Peyer's patch (tissue), 4 donors: ENCODE measurements around the gene SLC39A8. TPM values are rescaled to one million over a fixed set of nuclear protein-coding genes. Genes with fewer than 3 reads are reported as not detected.

ENCODE experiments used
- DNase-seq, 3 donors: peaks; one replicate each; pipeline ENCODE4 v3.0.0-alpha.2; 2017 to 2019
- H3K27ac ChIP-seq, 4 donors: fragments of 200-600 bp; sonication (generic); one replicate each; pipeline ENCODE4 v1.5.1; 2016 to 2019
- H3K27me3 ChIP-seq, 2 donors: fragments of 200-600 bp; sonication (generic); one replicate each; pipeline ENCODE4 v1.5.1; 2019
- H3K36me3 ChIP-seq, 3 donors: fragments of 200-600 bp; sonication (generic); one replicate each; pipeline ENCODE4 v1.5.1; 2016 to 2019
- H3K4me1 ChIP-seq, 4 donors: fragments of 200-600 bp; sonication (generic); one replicate each; pipeline ENCODE4 v1.5.1; 2016 to 2019
- H3K4me3 ChIP-seq, 4 donors: fragments of 200-600 bp; sonication (generic); 1 replicate in 3 of 4; 2 replicates in 1 of 4; pipeline ENCODE4 v1.5.1; 2016 to 2019; ENCODE audit warnings: mild to moderate bottlenecking in 1 of 4
- H3K9me3 ChIP-seq, 4 donors: fragments of 200-600 bp; sonication (generic); one replicate each; pipeline ENCODE4 v1.5.1; 2016 to 2019; ENCODE audit warnings: mild to moderate bottlenecking in 1 of 4
- CTCF ChIP-seq, 6 experiments: fragments of 450-650 bp in 4 of 6; fragments of 200-600 bp in 2 of 6; sonication (generic) in 1 of 6; IDR thresholded peaks; one replicate each; pipeline ENCODE4 v1.5.1; 2017 to 2019; ENCODE audit warnings: antibody characterized with exemption in 6 of 6, mild to moderate bottlenecking in 3 of 6, moderate library complexity in 1 of 6
- POLR2A ChIP-seq, 2 donors: fragments of 450-650 bp; IDR thresholded peaks; one replicate each; pipeline ENCODE4 v1.5.1; 2017; ENCODE audit warnings: antibody characterized with exemption in 2 of 2, mild to moderate bottlenecking in 2 of 2, moderate library complexity in 2 of 2
- total RNA-seq, 4 donors: library from RNA; depleted of rRNA; stranded (reverse); fragments of >200 nt; gene quantifications; one replicate each; pipeline ENCODE4 v1.1.0, GENCODE V29; 2016

The SLC39A8 gene
- total RNA-seq, 4 donors from 2014 or later: 9.1 to 12.1 (median 9.5) TPM

- Histone ChIP-seq H3K27ac (no peak overlapping the region), H3K9me3 (no peaks in the 10 kb centered on the region), H3K27me3 (no peaks in the 10 kb centered on the region), H3K36me3 (no peaks in the 10 kb centered on the region), H3K4me1 (no peaks in the 10 kb centered on the region), H3K4me3 (no peak overlapping the region)
- DNase-seq: no peak
- no peak for TF ChIP-seq CTCF (IDR thresholded peaks at IDR 0.05)
- no peak for TF ChIP-seq POLR2A (IDR thresholded peaks at IDR 0.05)
Measured at GRCh38 chr4:102339018-102339417, 6.3 kb downstream of the SLC39A8 start.

GRCh38 chr4:102338405-102338804, 6.9 kb downstream of the SLC39A8 start:
- TF ChIP-seq POLR2A (IDR thresholded peaks at IDR 0.05): no peak
- no peak for TF ChIP-seq CTCF (IDR thresholded peaks at IDR 0.05)
- no peaks in the 10 kb centered on the region for H3K36me3 ChIP-seq
- no peaks in the 10 kb centered on the region for H3K27me3 ChIP-seq
- H3K4me1 ChIP-seq: no peaks in the 10 kb centered on the region
- no peaks in the 10 kb centered on the region for H3K9me3 ChIP-seq
- no peak for DNase-seq
- H3K4me3 ChIP-seq: no peak overlapping the region
- H3K27ac ChIP-seq: no peak overlapping the region

- H3K9me3 ChIP-seq: no peaks in the 10 kb centered on the region
- H3K27ac ChIP-seq: no peak overlapping the region
- H3K4me3 ChIP-seq: no peak overlapping the region
- TF ChIP-seq POLR2A (IDR thresholded peaks at IDR 0.05): no peak
- no peak for TF ChIP-seq CTCF (IDR thresholded peaks at IDR 0.05)
- no peaks in the 10 kb centered on the region for H3K27me3 ChIP-seq
- DNase-seq: no peak
- H3K36me3 ChIP-seq: no peaks in the 10 kb centered on the region
- no peaks in the 10 kb centered on the region for H3K4me1 ChIP-seq
Measured at GRCh38 chr4:102335616-102336015, 9.7 kb downstream of the SLC39A8 start.

GRCh38 chr4:102334624-102335023, 10.7 kb downstream of the SLC39A8 start:
- Histone ChIP-seq H3K27me3 (no peaks in the 10 kb centered on the region), H3K27ac (no peak overlapping the region), H3K4me1 (no peaks in the 10 kb centered on the region), H3K36me3 (no peaks in the 10 kb centered on the region), H3K4me3 (no peak overlapping the region), H3K9me3 (no peaks in the 10 kb centered on the region)
- no peak for DNase-seq
- no peak for TF ChIP-seq POLR2A (IDR thresholded peaks at IDR 0.05)
- no peak for TF ChIP-seq CTCF (IDR thresholded peaks at IDR 0.05)

GRCh38 chr4:102333787-102334186, 11.5 kb downstream of the SLC39A8 start:
- no peak for DNase-seq
- Histone ChIP-seq H3K27ac (no peak overlapping the region), H3K9me3 (no peaks in the 10 kb centered on the region), H3K27me3 (no peaks in the 10 kb centered on the region), H3K4me1 (no peaks in the 10 kb centered on the region), H3K36me3 (no peaks in the 10 kb centered on the region), H3K4me3 (no peak overlapping the region)
- TF ChIP-seq POLR2A (IDR thresholded peaks at IDR 0.05): no peak
- no peak for TF ChIP-seq CTCF (IDR thresholded peaks at IDR 0.05)

- Histone ChIP-seq H3K27ac (no peak overlapping the region), H3K27me3 (no peaks in the 10 kb centered on the region)
- TF ChIP-seq CTCF (IDR thresholded peaks at IDR 0.05): no peak
- TF ChIP-seq POLR2A (IDR thresholded peaks at IDR 0.05): no peak
Measured at GRCh38 chr4:102328045-102328444, 17.2 kb downstream of the SLC39A8 start.

More at GRCh38 chr4:102328045-102328444, 17.2 kb downstream of the SLC39A8 start:
- Histone ChIP-seq H3K36me3 (no peaks in the 10 kb centered on the region), H3K9me3 (no peaks in the 10 kb centered on the region), H3K4me3 (no peak overlapping the region), H3K4me1 (no peaks in the 10 kb centered on the region)
- no peak for DNase-seq
